Activated T-helper 2 cell treated with anti-CD3 and anti-CD28 coated beads, Interferon-gamma antibody, Interleukin-2, Interleukin-4, amounts not matched to agents 10 μg/mL and 5 μg/mL and 100 μg/mL, durations not matched to agents 14 hours and 24 hours and 36 hours (primary cell): ENCODE data around the gene ZNF212. TPM values are rescaled to one million over a fixed set of nuclear protein-coding genes. Genes with fewer than 3 reads are reported as not detected.

Experiments used
- DNase-seq: peaks from one replicate; pipeline ENCODE4 v3.0.0; 2021; ENCODE audit warnings: low spot score
- H3K27ac Mint-ChIP-seq: one replicate; pipeline ENCODE4 v1.8.0; 2021; ENCODE audit warnings: mixed read lengths
- H3K27me3 Mint-ChIP-seq: one replicate; pipeline ENCODE4 v1.8.0; 2021; ENCODE audit warnings: low read depth, mixed read lengths
- H3K36me3 Mint-ChIP-seq: one replicate; pipeline ENCODE4 v1.8.0; 2021; ENCODE audit warnings: low read depth, mixed read lengths
- H3K4me1 Mint-ChIP-seq: one replicate; pipeline ENCODE4 v1.8.0; 2021; ENCODE audit warnings: low read depth, mixed read lengths
- H3K4me3 Mint-ChIP-seq: one replicate; pipeline ENCODE4 v1.8.0; 2021; ENCODE audit warnings: low read depth, mild to moderate bottlenecking, moderate library complexity, mixed read lengths
- H3K9me3 Mint-ChIP-seq: one replicate; pipeline ENCODE4 v1.8.0; 2021; ENCODE audit warnings: mixed read lengths
- intact Hi-C: fragments of 100-400 bp; cut with micrococcal nuclease; formaldehyde crosslinking; loops from one replicate; pipeline ENCODE4 v1.15.1; 2023
- total RNA-seq: library from RNA; stranded (reverse); gene quantifications from 2 replicates; pipeline ENCODE4 v1.2.3, GENCODE V29; 2022

The ZNF212 gene
- 18.4 and 20.1 TPM in 2 replicates for total RNA-seq

GRCh38 chr7:149239345-149240143 lies at the start of gene ZNF212:
Gene ZNF212 (plus strand): TSS chr7:149239651. CDS start chr7:149239779, 128 bp downstream.
- Mint-ChIP-seq H3K27me3 (no peaks in the 10 kb centered on the region), H3K9me3 (peaks cover 7% of the 10 kb centered on the region), H3K4me3 (peak within 1 kb of the TSS; percentile 91), H3K36me3 (peaks cover 20% of the 10 kb centered on the region), H3K27ac (peak within 1 kb of the TSS; percentile 87), H3K4me1 (peaks cover 26% of the 10 kb centered on the region)
- intact Hi-C loops = loop anchor here (2.0 to 10.0 kb wide), 2 partner anchors 45 to 215 kb away; partner anchors contain the start of genes PDIA4 and ZNF282
- peak; percentile 83 for DNase-seq

- H3K27ac Mint-ChIP-seq = peak overlapping the region; percentile 56
Measured at GRCh38 chr7:149191851-149192250, 47.6 kb upstream of the ZNF212 start.

GRCh38 chr7:149194799-149195179 lies 44.7 kb upstream of the ZNF212 start:
- peak overlapping the region; percentile 85 for H3K4me3 Mint-ChIP-seq

More at GRCh38 chr7:149191851-149192250, 47.6 kb upstream of the ZNF212 start:
- Mint-ChIP-seq H3K9me3 (no peaks in the 10 kb centered on the region), H3K4me1 (peaks cover 22% of the 10 kb centered on the region), H3K36me3 (peaks cover 10% of the 10 kb centered on the region), H3K4me3 (peak overlapping the region; percentile 74), H3K27me3 (peaks cover 5% of the 10 kb centered on the region)
- DNase-seq = no peak
- intact Hi-C loops = no loop called here

GRCh38 chr7:149195180-149196150 lies 44.0 kb upstream of the ZNF212 start, which contains the start of gene ZNF282:
Gene ZNF282 (plus strand): TSS chr7:149195546. CDS start chr7:149195590, 44 bp downstream.
- intact Hi-C loops = loop anchor here (2.0 to 5.0 kb wide), 4 partner anchors 15 to 68 kb away; partner anchors contain the start of genes ZNF212, ZNF398 and ZNF425
- H3K36me3 Mint-ChIP-seq = peaks cover 46% of the 10 kb centered on the region
- H3K9me3 Mint-ChIP-seq = no peaks in the 10 kb centered on the region
- peak; percentile 76 for DNase-seq
- H3K4me3 Mint-ChIP-seq = peak within 1 kb of the TSS; percentile 89
- peaks cover 41% of the 10 kb centered on the region for H3K4me1 Mint-ChIP-seq
- peak within 1 kb of the TSS; percentile 88 for H3K27ac Mint-ChIP-seq
- no peaks in the 10 kb centered on the region for H3K27me3 Mint-ChIP-seq

More at GRCh38 chr7:149194799-149195179, 44.7 kb upstream of the ZNF212 start:
- intact Hi-C loops = loop anchor here (2.0 to 5.0 kb wide), 4 partner anchors 16 to 67 kb away; partner anchors contain the start of genes ZNF212, ZNF398 and ZNF425
- peaks cover 38% of the 10 kb centered on the region for H3K4me1 Mint-ChIP-seq
- H3K9me3 Mint-ChIP-seq = no peaks in the 10 kb centered on the region
- H3K27me3 Mint-ChIP-seq = peaks cover under 1% of the 10 kb centered on the region
- H3K36me3 Mint-ChIP-seq = peaks cover 39% of the 10 kb centered on the region
- H3K27ac Mint-ChIP-seq = peak overlapping the region; percentile 59
- DNase-seq = no peak

GRCh38 chr7:149196151-149196704 lies 43.2 kb upstream of the ZNF212 start:
- Mint-ChIP-seq H3K36me3 (peaks cover 52% of the 10 kb centered on the region), H3K27me3 (no peaks in the 10 kb centered on the region), H3K4me1 (peaks cover 41% of the 10 kb centered on the region), H3K4me3 (peak overlapping the region; percentile 89), H3K27ac (peak overlapping the region; percentile 88), H3K9me3 (no peaks in the 10 kb centered on the region)
- DNase-seq = no peak
- intact Hi-C loops = loop anchor here (5.0 kb wide), 1 partner anchor 69 kb away; the partner anchor contains the start of gene ZNF425

- intact Hi-C loops = loop anchor here (5.0 kb wide), 1 partner anchor 69 kb away; the partner anchor contains the start of gene ZNF425
- Mint-ChIP-seq H3K4me3 (peak overlapping the region; percentile 89), H3K36me3 (peaks cover 56% of the 10 kb centered on the region), H3K27me3 (no peaks in the 10 kb centered on the region), H3K9me3 (no peaks in the 10 kb centered on the region), H3K4me1 (peaks cover 39% of the 10 kb centered on the region), H3K27ac (peak overlapping the region; percentile 88)
- DNase-seq = no peak
Measured at GRCh38 chr7:149196705-149197171, 42.7 kb upstream of the ZNF212 start.

- no peaks in the 10 kb centered on the region for H3K27me3 Mint-ChIP-seq
- no peaks in the 10 kb centered on the region for H3K9me3 Mint-ChIP-seq
- H3K27ac Mint-ChIP-seq = peak overlapping the region; percentile 88
- intact Hi-C loops = loop anchor here (5.0 kb wide), 1 partner anchor 70 kb away; the partner anchor contains the start of gene ZNF425
- H3K36me3 Mint-ChIP-seq = peaks cover 63% of the 10 kb centered on the region
- DNase-seq = no peak
- H3K4me3 Mint-ChIP-seq = peak overlapping the region; percentile 89
- peaks cover 39% of the 10 kb centered on the region for H3K4me1 Mint-ChIP-seq
Measured at GRCh38 chr7:149197675-149198074, 41.8 kb upstream of the ZNF212 start.

GRCh38 chr7:149198161-149198816 lies 41.2 kb upstream of the ZNF212 start:
- H3K9me3 Mint-ChIP-seq = no peaks in the 10 kb centered on the region
- H3K36me3 Mint-ChIP-seq = peaks cover 70% of the 10 kb centered on the region
- H3K27me3 Mint-ChIP-seq = no peaks in the 10 kb centered on the region
- peak overlapping the region; percentile 89 for H3K4me3 Mint-ChIP-seq
- no peak for DNase-seq
- no peak overlapping the region for H3K27ac Mint-ChIP-seq
- intact Hi-C loops = loop anchor here (5.0 kb wide), 1 partner anchor 71 kb away; the partner anchor contains the start of gene ZNF425
- peaks cover 43% of the 10 kb centered on the region for H3K4me1 Mint-ChIP-seq

- Mint-ChIP-seq H3K4me1 (peaks cover 53% of the 10 kb centered on the region), H3K36me3 (peaks cover 81% of the 10 kb centered on the region), H3K27me3 (no peaks in the 10 kb centered on the region), H3K9me3 (no peaks in the 10 kb centered on the region), H3K27ac (peak overlapping the region; percentile 68), H3K4me3 (peak overlapping the region; percentile 51)
- intact Hi-C loops = loop anchor here (5.0 kb wide), 1 partner anchor 72 kb away; the partner anchor contains the start of gene ZNF425
- no peak for DNase-seq
Measured at GRCh38 chr7:149199234-149199995, 40.0 kb upstream of the ZNF212 start.

GRCh38 chr7:149202831-149203231 lies 36.6 kb upstream of the ZNF212 start:
- H3K9me3 Mint-ChIP-seq = no peaks in the 10 kb centered on the region
- peaks cover 90% of the 10 kb centered on the region for H3K36me3 Mint-ChIP-seq
- peak overlapping the region; percentile 98 for H3K27ac Mint-ChIP-seq
- intact Hi-C loops = no loop called here
- H3K4me3 Mint-ChIP-seq = peak overlapping the region; percentile 67
- peaks cover 48% of the 10 kb centered on the region for H3K4me1 Mint-ChIP-seq
- no peaks in the 10 kb centered on the region for H3K27me3 Mint-ChIP-seq
- DNase-seq = peak; percentile 26
